Epithelial cell of esophagus (primary cell): ENCODE measurements around the gene CDK17.
A peak's percentile ranks its signal among the peaks of the same experiment; 100 is the strongest.

ENCODE experiments used
- DNase-seq: peaks from one replicate; pipeline ENCODE4 v3.0.0; 2010; ENCODE audit warnings: low read depth
- H3K4me3 ChIP-seq: 2 replicates; pipeline ENCODE4 v1.5.1; 2011; ENCODE audit warnings: mild to moderate bottlenecking, low read length, control low read depth
- CTCF ChIP-seq: IDR thresholded peaks from 2 replicates; pipeline ENCODE4 v1.5.1; 2011; ENCODE audit warnings: low read depth, mild to moderate bottlenecking, low read length, control low read depth, inconsistent platforms; ENCODE audit not compliant: insufficient read depth; ENCODE audit errors: missing control alignments

Gene CDK17

GRCh38 chr12:96427269-96427729 lies 27.1 kb upstream of the CDK17 start:
- peak; percentile 99 for DNase-seq
- H3K4me3 ChIP-seq = peak overlapping the region; percentile 18

GRCh38 chr12:96425951-96426350 lies 25.7 kb upstream of the CDK17 start:
- no peak overlapping the region for H3K4me3 ChIP-seq
- TF ChIP-seq CTCF = no peak
- peak; percentile 78 for DNase-seq

More at GRCh38 chr12:96427269-96427729, 27.1 kb upstream of the CDK17 start:
- TF ChIP-seq CTCF = no peak

GRCh38 chr12:96425321-96425720 lies 25.1 kb upstream of the CDK17 start:
- TF ChIP-seq CTCF = no peak
- DNase-seq = peak; percentile 78
- no peak overlapping the region for H3K4me3 ChIP-seq

GRCh38 chr12:96424601-96425000 lies 24.4 kb upstream of the CDK17 start:
- no peak for TF ChIP-seq CTCF
- DNase-seq = no peak

GRCh38 chr12:96422192-96422591 lies 22.0 kb upstream of the CDK17 start:
- no peak for TF ChIP-seq CTCF

More at GRCh38 chr12:96424601-96425000, 24.4 kb upstream of the CDK17 start:
- H3K4me3 ChIP-seq = no peak overlapping the region

GRCh38 chr12:96421014-96421413 lies 20.8 kb upstream of the CDK17 start:
- no peak overlapping the region for H3K4me3 ChIP-seq
- TF ChIP-seq CTCF = no peak
- no peak for DNase-seq

More at GRCh38 chr12:96422192-96422591, 22.0 kb upstream of the CDK17 start:
- no peak for DNase-seq
- H3K4me3 ChIP-seq = no peak overlapping the region

- no peak overlapping the region for H3K4me3 ChIP-seq
- DNase-seq = no peak
- no peak for TF ChIP-seq CTCF
Observed at GRCh38 chr12:96420277-96420835, 20.1 kb upstream of the CDK17 start.
